Thyroid gland (tissue), 4 donors: ENCODE measurements around the gene IQGAP2. TPM values are rescaled to one million over a fixed set of nuclear protein-coding genes. Genes with fewer than 3 reads are reported as not detected.

Experiments used
- DNase-seq, 2 donors: peaks; one replicate each; pipeline ENCODE4 v3.0.0-alpha.2; 2019
- H3K27ac ChIP-seq, 3 donors: fragments of 200-600 bp; sonication (generic); 1 replicate in 2 of 3; 2 replicates in 1 of 3; pipeline ENCODE4 v1.5.1; 2016 to 2019; ENCODE audit warnings: mild to moderate bottlenecking in 1 of 3, moderate library complexity in 1 of 3
- H3K27me3 ChIP-seq: fragments of 200-600 bp; sonication (generic); one replicate; pipeline ENCODE4 v1.5.1; 2019
- H3K36me3 ChIP-seq, 2 donors: fragments of 200-600 bp; sonication (generic); one replicate each; pipeline ENCODE4 v1.5.1; 2016 to 2019
- H3K4me1 ChIP-seq, 2 donors: fragments of 200-600 bp; sonication (generic); one replicate each; pipeline ENCODE4 v1.5.1; 2017 to 2019
- H3K4me3 ChIP-seq, 3 donors: fragments of 200-600 bp; sonication (generic); replicated peaks in 1 of 3; 1 replicate in 2 of 3; 2 replicates in 1 of 3; pipeline ENCODE4 v1.5.1; 2016; ENCODE audit warnings: mild to moderate bottlenecking in 1 of 3
- H3K9me3 ChIP-seq: fragments of 200-600 bp; sonication (generic); one replicate; pipeline ENCODE4 v1.5.1; 2017
- CTCF ChIP-seq, 6 experiments: fragments of 200-600 bp in 3 of 6; fragments of 450-650 bp in 3 of 6; sonication (generic) in 3 of 6; IDR thresholded peaks; one replicate each; pipeline ENCODE4 v1.5.1; 2016 to 2019; ENCODE audit warnings: antibody characterized with exemption in 6 of 6, mild to moderate bottlenecking in 2 of 6, inconsistent platforms in 1 of 6, moderate library complexity in 1 of 6
- POLR2A ChIP-seq, 2 donors: fragments of 450-650 bp; IDR thresholded peaks; one replicate each; pipeline ENCODE4 v1.6.1; 2017; ENCODE audit warnings: antibody characterized with exemption in 2 of 2, mild to moderate bottlenecking in 2 of 2, moderate library complexity in 1 of 2
- WGBS, 2 donors: methylation state at CpG; one replicate each; pipeline ENCODE4 v1.1.5; 2017; 5-methylcytosine and 5-hydroxymethylcytosine counted together
- intact Hi-C: fragments of 100-400 bp; cut with DNase I; formaldehyde crosslinking; loops from one replicate; pipeline ENCODE4 v1.15.1; 2023
- total RNA-seq, 4 donors: library from RNA; depleted of rRNA; stranded (reverse); fragments of >200 nt; gene quantifications; one replicate each; pipeline ENCODE4 v1.2.3, GENCODE V29; 2016

The IQGAP2 gene
- total RNA-seq, 4 donors from 2014 or later = 55.1 to 85.5 (median 64.0) TPM

GRCh38 chr5:76660360-76660759 lies 257.3 kb downstream of the IQGAP2 start:
- 71 to 82% methylated on average over 2 of the region's 2 CpGs for WGBS, 2 donors
- TF ChIP-seq CTCF (IDR thresholded peaks at IDR 0.05) (no peak), POLR2A (IDR thresholded peaks at IDR 0.05) (no peak)
- intact Hi-C loops = no loop called here

DNA sequence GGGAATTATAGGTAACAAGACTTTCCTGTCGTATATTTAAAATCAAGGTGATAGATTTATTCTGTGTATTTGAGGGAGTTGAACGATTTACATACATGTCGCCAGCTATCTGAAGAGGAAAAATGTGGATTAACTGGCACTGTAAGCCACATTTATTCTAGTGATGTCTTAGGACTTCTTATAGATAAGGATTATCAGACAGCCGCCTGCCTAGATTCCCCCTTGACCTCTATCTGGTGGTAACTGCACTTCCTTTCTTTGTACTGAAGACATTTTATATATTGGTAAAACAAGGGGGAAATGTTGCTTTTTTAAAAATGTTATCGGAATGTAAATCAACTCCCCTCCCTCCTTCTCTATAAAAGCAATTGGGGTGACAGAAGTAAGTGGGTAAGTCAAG lies 259.4 kb downstream of the IQGAP2 start:
- Histone ChIP-seq H3K9me3 (no peaks in the 10 kb centered on the region), H3K4me1 (peaks cover 3 to 5% of the 10 kb centered on the region in 2 donors), H3K27me3 (no peaks in the 10 kb centered on the region), H3K36me3 (peaks cover 0 to 2% of the 10 kb centered on the region in 2 donors), H3K4me3 (no peak overlapping the region), H3K27ac (no peak overlapping the region)
- 97 to 98% methylated on average over 5 of the region's 5 CpGs for WGBS, 2 donors
- no peak for TF ChIP-seq CTCF (IDR thresholded peaks at IDR 0.05)
- no peak for TF ChIP-seq POLR2A (IDR thresholded peaks at IDR 0.05)
- intact Hi-C loops = no loop called here
- DNase-seq = no peak

More at GRCh38 chr5:76660360-76660759, 257.3 kb downstream of the IQGAP2 start:
- Histone ChIP-seq H3K36me3 (peaks cover 0 to 2% of the 10 kb centered on the region in 2 donors), H3K4me3 (no peak overlapping the region), H3K27ac (no peak overlapping the region), H3K9me3 (no peaks in the 10 kb centered on the region), H3K4me1 (peaks cover 13 to 15% of the 10 kb centered on the region in 2 donors), H3K27me3 (no peaks in the 10 kb centered on the region)
- no peak for DNase-seq

DNA sequence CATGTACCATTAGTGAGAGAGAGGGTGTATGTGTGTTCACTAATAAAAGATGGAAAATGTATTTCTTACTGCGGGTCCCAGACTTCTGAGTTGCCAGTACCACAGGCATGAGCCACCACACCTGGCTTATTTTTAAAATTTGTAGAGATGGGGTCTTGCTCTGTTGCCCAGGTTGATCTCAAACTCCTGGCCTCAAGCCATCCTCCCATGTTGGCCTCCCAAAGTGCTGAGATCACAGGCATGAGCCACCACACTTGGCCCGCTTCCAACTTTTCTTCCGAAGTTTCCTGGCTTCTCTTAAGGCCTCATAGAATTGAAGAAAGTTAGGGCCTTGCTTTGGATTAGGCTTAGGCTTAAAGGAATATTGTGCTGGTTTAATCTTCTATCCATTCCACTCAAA lies 260.5 kb downstream of the IQGAP2 start:
- H3K9me3 ChIP-seq = no peaks in the 10 kb centered on the region
- DNase-seq = no peak
- H3K27me3 ChIP-seq = no peaks in the 10 kb centered on the region
- H3K36me3 ChIP-seq = peaks cover 0 to 2% of the 10 kb centered on the region in 2 donors
- no peaks in the 10 kb centered on the region for H3K4me1 ChIP-seq
- H3K4me3 ChIP-seq = no peak overlapping the region
- intact Hi-C loops = no loop called here
- WGBS, 2 donors = 81 to 85% methylated on average over 3 of the region's 3 CpGs
- TF ChIP-seq POLR2A (IDR thresholded peaks at IDR 0.05) = no peak
- TF ChIP-seq CTCF (IDR thresholded peaks at IDR 0.05) = no peak
- H3K27ac ChIP-seq = no peak overlapping the region

- Histone ChIP-seq H3K4me1 (no peaks in the 10 kb centered on the region), H3K27ac (no peak overlapping the region), H3K27me3 (no peaks in the 10 kb centered on the region), H3K9me3 (no peaks in the 10 kb centered on the region), H3K4me3 (no peak overlapping the region), H3K36me3 (peaks cover 0 to 2% of the 10 kb centered on the region in 2 donors)
- TF ChIP-seq POLR2A (IDR thresholded peaks at IDR 0.05) (no peak), CTCF (IDR thresholded peaks at IDR 0.05) (no peak)
- WGBS, 2 donors = 96 to 97% methylated on average over 6 of the region's 6 CpGs
- no peak for DNase-seq
- intact Hi-C loops = no loop called here
Observed at GRCh38 chr5:76664079-76664478, 261.0 kb downstream of the IQGAP2 start.

GRCh38 chr5:76667495-76667894 lies 264.4 kb downstream of the IQGAP2 start:
- Histone ChIP-seq H3K27me3 (no peaks in the 10 kb centered on the region), H3K9me3 (no peaks in the 10 kb centered on the region), H3K4me3 (no peak overlapping the region), H3K27ac (no peak overlapping the region), H3K4me1 (no peaks in the 10 kb centered on the region), H3K36me3 (no peaks in the 10 kb centered on the region)
- 85 to 86% methylated on average over 2 of the region's 2 CpGs for WGBS, 2 donors
- DNase-seq = no peak
- no peak for TF ChIP-seq CTCF (IDR thresholded peaks at IDR 0.05)
- TF ChIP-seq POLR2A (IDR thresholded peaks at IDR 0.05) = no peak
- intact Hi-C loops = no loop called here
